Measurements from ENCODE around the gene GRSF1. TPM values are rescaled to one million over a fixed set of nuclear protein-coding genes. Genes with fewer than 3 reads are reported as not detected.

GRSF1 gene
- total RNA-seq, 2 donors from 2014 or later, result 79.3 to 86.0 TPM

GRCh38 chr4:70838666-70839588 lies 763 bp downstream of the GRSF1 start:
- ATAC-seq (peak; percentile 73), DNase-seq (peak; percentile 66 to 78)
- intact Hi-C loops (cut with DNase I, micrococcal nuclease), result loop anchor here in 1 of 2 donors (5.0 to 10.0 kb wide), 2 partner anchors 134 to 153 kb away; partner anchors contain the start of gene DCK

GRCh38 chr4:70838204-70838603 lies 1.5 kb downstream of the GRSF1 start:
- ATAC-seq (no peak), DNase-seq (no peak)
- intact Hi-C loops (cut with DNase I, micrococcal nuclease), result loop anchor here in 1 of 2 donors (5.0 to 10.0 kb wide), 2 partner anchors 133 to 154 kb away; partner anchors contain the start of gene DCK

- intact Hi-C loops (cut with DNase I, micrococcal nuclease), result loop anchor here in 1 of 2 donors (5.0 to 10.0 kb wide), 2 partner anchors 131 to 156 kb away; partner anchors contain the start of gene DCK
- ATAC-seq, result no peak
- DNase-seq, result no peak
Observed at GRCh38 chr4:70836081-70836480, 3.6 kb downstream of the GRSF1 start.

- no peak for DNase-seq
- intact Hi-C loops (cut with DNase I, micrococcal nuclease), result loop anchor here in 1 of 2 donors (10.0 kb wide), 1 partner anchor 129 kb away; no protein-coding TSS in a partner anchor
Observed at GRCh38 chr4:70833675-70834074, 6.0 kb downstream of the GRSF1 start.

GRCh38 chr4:70831293-70831692 lies 8.4 kb downstream of the GRSF1 start:
- intact Hi-C loops (cut with DNase I, micrococcal nuclease), result loop anchor here in 1 of 2 donors (10.0 kb wide), 1 partner anchor 126 kb away; no protein-coding TSS in a partner anchor
- ATAC-seq (no peak), DNase-seq (no peak)

More at GRCh38 chr4:70833675-70834074, 6.0 kb downstream of the GRSF1 start:
- ATAC-seq, result peak; percentile 20

GRCh38 chr4:70830054-70830453 lies 9.6 kb downstream of the GRSF1 start:
- intact Hi-C loops (cut with DNase I, micrococcal nuclease), result loop anchor here in 1 of 2 donors (10.0 kb wide), 1 partner anchor 125 kb away; no protein-coding TSS in a partner anchor
- DNase-seq (no peak), ATAC-seq (no peak)

GRCh38 chr4:70829492-70829891 lies 10.2 kb downstream of the GRSF1 start:
- intact Hi-C loops (cut with DNase I, micrococcal nuclease), result no loop called here
- DNase-seq (no peak), ATAC-seq (no peak)

GRCh38 chr4:70829015-70829414 lies 10.7 kb downstream of the GRSF1 start:
- peak; percentile 78 for ATAC-seq
- no peak for DNase-seq
- intact Hi-C loops (cut with DNase I, micrococcal nuclease), result no loop called here

GRCh38 chr4:70818921-70819320 lies 20.8 kb downstream of the GRSF1 start:
- no peak for ATAC-seq

GRCh38 chr4:70818173-70818855 lies 21.4 kb downstream of the GRSF1 start:
- no peak for ATAC-seq
- intact Hi-C loops (cut with DNase I, micrococcal nuclease), result no loop called here
- DNase-seq, result no peak

More at GRCh38 chr4:70818921-70819320, 20.8 kb downstream of the GRSF1 start:
- intact Hi-C loops (cut with DNase I, micrococcal nuclease), result no loop called here
- DNase-seq, result no peak

- no peak for ATAC-seq
- DNase-seq, result no peak
- intact Hi-C loops (cut with DNase I, micrococcal nuclease), result no loop called here
Observed at GRCh38 chr4:70816894-70817293, 22.8 kb downstream of the GRSF1 start.

GRCh38 chr4:70815370-70815769 lies 24.3 kb downstream of the GRSF1 start:
- ATAC-seq (no peak), DNase-seq (no peak)
- intact Hi-C loops (cut with DNase I, micrococcal nuclease), result no loop called here

- DNase-seq, result no peak
- intact Hi-C loops (cut with DNase I, micrococcal nuclease), result no loop called here
- ATAC-seq, result no peak
Observed at GRCh38 chr4:70808151-70808550, 31.5 kb downstream of the GRSF1 start.

GRCh38 chr4:70802928-70803580 lies 36.6 kb downstream of the GRSF1 start:
- DNase-seq, result no peak
- peak; percentile 89 for ATAC-seq
- intact Hi-C loops (cut with DNase I, micrococcal nuclease), result no loop called here

- DNase-seq (no peak), ATAC-seq (no peak)
- intact Hi-C loops (cut with DNase I, micrococcal nuclease), result no loop called here
Observed at GRCh38 chr4:70801265-70801809, 38.4 kb downstream of the GRSF1 start.

GRCh38 chr4:70793626-70794025 lies 46.1 kb downstream of the GRSF1 start:
- intact Hi-C loops (cut with DNase I, micrococcal nuclease), result no loop called here
- no peak for ATAC-seq
- DNase-seq, result no peak

GRCh38 chr4:70788733-70789132 lies 51.0 kb downstream of the GRSF1 start:
- ATAC-seq (no peak), DNase-seq (no peak)

GRCh38 chr4:70787496-70787895 lies 52.2 kb downstream of the GRSF1 start:
- DNase-seq (no peak), ATAC-seq (no peak)
- intact Hi-C loops (cut with DNase I, micrococcal nuclease), result no loop called here

More at GRCh38 chr4:70788733-70789132, 51.0 kb downstream of the GRSF1 start:
- intact Hi-C loops (cut with DNase I, micrococcal nuclease), result no loop called here

GRCh38 chr4:70783096-70783495 lies 56.6 kb downstream of the GRSF1 start:
- DNase-seq (no peak), ATAC-seq (no peak)
- intact Hi-C loops (cut with DNase I, micrococcal nuclease), result no loop called here
